ENCODE measurements around the gene PHACTR1.

- TF ChIP-seq EZH2 (IDR thresholded peaks at IDR 0.05) = no peak
- TF ChIP-seq POLR2AphosphoS5 (IDR thresholded peaks at IDR 0.05; ENCODE audit: borderline replicate concordance, low read depth, low read length) = no peak
- TF ChIP-seq FOXP2 (optimal IDR thresholded peaks at IDR 0.05; ENCODE audit: control extremely low read depth, extremely low read length, insufficient read depth) = no peak
These were observed 291.2 kb downstream of the PHACTR1 start for GRCh38 chr6:13007744-13008143.

Data from SK-N-MC (cell line).